Activated CD4-positive, alpha-beta T cell treated with anti-CD3 and anti-CD28 coated beads, Interleukin-2, Interleukin-4, amounts not matched to agents 100 ng/mL and 50 ng/mL, durations not matched to agents 16 hours and 8 hours (primary cell): ENCODE data around the gene TMEM161A.
A peak's percentile ranks its signal among the peaks of the same experiment; 100 is the strongest.
"Not testable (repeated sequence)": the region's sequence is repeated elsewhere in the genome, so short reads cannot be mapped to it uniquely, and the experiment has no call there.

Source experiments
- DNase-seq: peaks from one replicate; pipeline ENCODE4 v3.0.0-alpha.2; 2020; ENCODE audit warnings: low spot score

TMEM161A gene

DNA sequence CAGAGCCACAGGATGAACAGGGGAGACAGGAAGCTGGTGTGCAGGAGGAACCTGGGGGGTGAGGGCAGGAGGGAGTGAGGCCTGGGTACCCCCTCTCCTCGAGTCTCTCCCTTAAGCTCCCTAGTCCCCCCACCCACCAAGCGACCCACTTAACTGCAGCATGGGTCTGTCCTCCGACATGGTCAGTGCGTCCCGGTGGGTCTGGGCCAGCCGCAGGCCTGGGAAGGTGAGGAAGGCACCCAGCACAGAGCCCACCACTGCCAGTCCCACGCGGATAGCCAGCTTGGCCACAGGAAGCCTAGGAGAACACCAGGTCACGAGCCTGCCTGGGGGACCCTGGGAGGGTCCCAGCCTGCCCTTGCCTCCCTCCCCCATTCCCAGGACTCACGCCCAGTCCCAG is 16.9 kb downstream of the TMEM161A start:
- DNase-seq = no peak

DNA sequence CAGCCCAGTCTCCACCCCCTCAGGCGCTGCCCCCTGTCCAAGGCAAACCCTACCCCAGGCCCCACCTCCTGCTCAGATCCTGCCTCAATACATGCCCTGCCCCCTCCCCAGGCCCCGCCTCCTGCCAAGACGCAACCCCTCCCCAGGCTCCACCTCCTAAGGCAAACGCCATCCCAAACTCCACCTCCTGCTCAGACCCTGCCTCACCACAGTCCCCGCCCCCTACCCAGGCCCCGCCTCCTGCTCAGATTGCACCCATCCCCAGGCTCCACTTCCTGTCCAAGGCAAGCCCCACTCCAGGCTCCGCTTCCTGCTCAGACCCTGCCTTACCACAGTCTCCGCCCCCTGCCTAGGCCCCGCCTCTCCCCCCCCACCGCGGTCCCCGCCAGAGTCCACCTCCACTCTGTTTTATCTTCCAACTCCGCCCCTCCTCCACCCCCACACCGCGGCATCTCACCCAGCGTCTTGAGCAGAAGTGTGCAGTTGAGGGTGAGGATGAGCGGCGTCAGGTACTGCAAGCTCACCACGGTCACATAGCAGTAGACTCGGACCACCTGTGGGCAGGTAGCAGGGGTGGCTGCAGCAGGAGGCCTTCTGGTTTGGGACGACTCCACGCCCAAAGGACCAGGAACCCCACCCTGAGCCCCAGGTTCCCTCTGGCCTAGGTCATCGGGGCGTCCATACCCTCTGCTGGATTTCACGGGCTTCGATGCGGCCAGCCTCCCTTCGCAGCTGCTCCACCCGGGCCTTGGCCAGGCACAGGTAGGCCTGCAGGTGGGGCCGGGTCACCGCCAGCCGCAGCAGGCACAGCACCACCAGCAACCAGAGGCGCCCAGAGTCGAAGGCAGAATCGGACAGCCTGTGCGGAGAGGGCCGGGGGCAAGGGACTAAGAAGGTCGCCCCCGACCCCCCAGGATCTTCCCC is 17.7 kb downstream of the TMEM161A start:
- peak; percentile 25 for DNase-seq

DNA sequence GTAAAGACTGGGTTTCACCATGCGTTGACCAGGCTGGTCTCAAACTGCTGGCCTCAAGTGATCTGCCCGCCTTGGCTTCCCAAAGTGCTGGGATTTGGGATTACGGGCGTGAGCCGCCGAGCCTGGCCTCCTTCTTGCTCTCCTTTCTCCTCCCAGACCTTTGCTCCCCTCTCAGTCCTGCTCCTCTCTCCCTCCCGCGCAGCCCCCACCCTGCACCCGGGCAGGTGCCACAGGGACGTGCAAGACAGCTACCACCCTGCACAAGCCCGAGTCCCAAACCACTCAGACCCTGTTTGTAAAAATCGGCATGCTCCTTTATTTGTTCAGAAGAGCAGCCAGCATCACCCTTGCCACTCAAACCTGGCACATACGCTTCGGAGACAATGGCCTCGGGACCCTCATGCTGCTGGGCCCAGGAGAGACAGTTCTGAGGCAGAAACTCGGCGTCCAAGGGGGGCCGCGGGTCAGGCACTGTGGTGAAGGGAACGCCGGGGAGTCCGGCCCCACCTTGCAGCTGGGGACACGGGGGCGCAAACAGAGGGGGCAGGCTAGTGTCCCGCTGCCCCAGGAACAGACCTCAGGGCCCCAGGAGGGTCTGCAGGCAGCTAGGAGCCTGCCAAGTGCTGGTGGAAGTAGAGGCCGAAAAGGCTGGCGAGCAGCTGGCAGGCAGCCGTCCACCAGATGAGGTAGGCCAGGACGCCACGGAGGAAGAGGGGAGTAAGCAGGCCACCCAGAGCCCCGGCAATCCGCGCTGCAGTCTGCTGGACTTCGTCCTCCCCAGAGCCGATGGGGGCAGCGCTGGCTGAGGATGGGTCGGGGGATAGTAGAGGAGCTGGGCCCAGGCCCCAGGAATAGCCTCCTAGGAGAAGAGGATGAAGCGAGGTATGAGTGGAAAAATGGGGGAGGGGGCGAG is 18.7 kb downstream of the TMEM161A start:
- no peak for DNase-seq

GRCh38 chr19:19115954-19116353 is 22.3 kb downstream of the TMEM161A start:
- peak; percentile 45 for DNase-seq

GRCh38 chr19:19113040-19113626 is 25.1 kb downstream of the TMEM161A start:
- DNase-seq = no peak

- DNase-seq = no peak
These were observed 26.2 kb downstream of the TMEM161A start for GRCh38 chr19:19111967-19112580.

- DNase-seq = no peak
These were observed 27.0 kb downstream of the TMEM161A start for GRCh38 chr19:19111136-19111835.

DNA sequence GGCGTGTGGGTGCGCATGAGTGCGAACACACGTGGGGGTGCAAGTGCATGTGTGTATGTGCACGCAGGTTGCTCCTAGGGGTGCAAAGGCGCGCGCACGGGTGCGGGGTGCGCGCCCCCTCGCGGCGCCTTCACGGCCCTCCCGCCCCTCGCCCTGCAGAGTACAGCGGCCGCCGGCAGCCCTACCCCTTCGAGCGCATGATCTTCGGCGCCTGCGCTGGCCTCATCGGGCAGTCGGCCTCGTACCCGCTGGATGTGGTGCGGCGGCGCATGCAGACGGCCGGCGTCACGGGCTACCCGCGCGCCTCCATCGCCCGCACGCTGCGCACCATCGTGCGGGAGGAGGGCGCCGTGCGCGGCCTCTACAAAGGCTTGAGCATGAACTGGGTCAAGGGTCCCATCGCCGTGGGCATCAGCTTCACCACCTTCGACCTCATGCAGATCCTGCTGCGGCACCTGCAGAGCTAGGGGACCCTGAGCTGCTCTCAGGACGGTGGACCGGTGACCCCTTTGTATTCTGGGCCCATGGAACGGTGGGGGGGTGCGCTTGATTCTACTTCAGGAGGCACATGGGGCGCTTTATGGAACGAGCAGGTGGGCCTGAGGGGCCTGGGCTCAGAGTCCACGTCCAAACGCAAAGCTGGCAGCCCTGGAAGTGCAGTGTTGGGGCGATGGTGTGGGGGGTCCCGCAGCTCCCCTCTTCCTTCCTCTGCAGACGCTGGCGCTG is 27.7 kb downstream of the TMEM161A start:
- DNase-seq = no peak

- no peak for DNase-seq
These were observed 28.7 kb downstream of the TMEM161A start for GRCh38 chr19:19109601-19110000.

DNA sequence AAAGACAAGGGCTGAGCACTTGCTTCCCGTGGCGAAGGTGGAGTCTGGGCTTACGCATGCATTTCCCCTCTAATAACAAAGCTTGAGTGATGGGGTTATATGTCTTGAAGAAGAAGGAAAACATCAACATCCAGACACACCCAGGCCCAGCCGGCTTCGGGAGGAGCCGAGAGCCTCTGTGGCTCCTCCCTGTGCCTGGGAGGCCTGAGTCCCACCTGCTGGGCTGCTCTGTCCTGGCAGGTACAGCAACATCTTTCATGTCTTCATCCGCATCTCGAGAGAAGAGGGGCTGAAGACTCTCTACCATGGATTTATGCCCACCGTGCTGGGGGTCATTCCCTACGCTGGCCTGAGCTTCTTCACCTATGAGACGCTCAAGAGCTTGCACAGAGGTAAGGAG is 30.6 kb downstream of the TMEM161A start:
- no peak for DNase-seq

- DNase-seq = not testable (repeated sequence)
These were observed 31.3 kb downstream of the TMEM161A start for GRCh38 chr19:19106938-19107337.

- no peak for DNase-seq
These were observed 32.2 kb downstream of the TMEM161A start for GRCh38 chr19:19106056-19106551.

GRCh38 chr19:19105365-19106055 is 32.8 kb downstream of the TMEM161A start:
- no peak for DNase-seq

- DNase-seq = no peak
These were observed 35.1 kb downstream of the TMEM161A start for GRCh38 chr19:19103167-19103566.

GRCh38 chr19:19102566-19102965 is 35.7 kb downstream of the TMEM161A start:
- not testable (repeated sequence) for DNase-seq

- DNase-seq = no peak
These were observed 36.7 kb downstream of the TMEM161A start for GRCh38 chr19:19101540-19101939.

GRCh38 chr19:19098703-19099632 is 39.3 kb downstream of the TMEM161A start:
- no peak for DNase-seq

- DNase-seq = no peak
These were observed 40.1 kb downstream of the TMEM161A start for GRCh38 chr19:19098084-19098702.
